GM19035 (cell line): ENCODE measurements around the gene EPS8.
"Not testable (repeated sequence)": the region's sequence is repeated elsewhere in the genome, so short reads cannot be mapped to it uniquely, and the experiment has no call there.

Experiments
- ATAC-seq: cut with Tn5 transposase; IDR thresholded peaks from one replicate; pipeline ENCODE4 v1.9.1; 2021; ENCODE audit not compliant: unreplicated experiment

The EPS8 gene

DNA sequence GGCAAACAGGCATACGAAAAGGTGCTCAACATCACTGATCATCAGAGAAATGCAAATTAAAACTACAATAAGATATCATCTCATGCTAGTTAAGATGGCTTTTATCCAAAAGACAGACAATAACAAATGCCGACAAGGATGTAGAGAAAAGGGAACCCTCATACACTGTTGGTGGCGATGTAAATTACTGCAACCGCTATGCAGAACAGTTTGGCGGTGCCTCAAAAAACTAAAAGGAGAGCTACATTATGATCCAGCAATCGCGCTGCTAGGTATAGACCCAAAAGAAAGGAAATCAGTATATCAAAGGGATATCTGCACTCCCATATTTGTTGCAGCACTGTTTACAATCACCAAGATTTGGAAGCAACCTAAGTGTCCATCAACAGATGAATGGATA is 27.0 kb downstream of the EPS8 start:
- not testable (repeated sequence) for ATAC-seq

DNA sequence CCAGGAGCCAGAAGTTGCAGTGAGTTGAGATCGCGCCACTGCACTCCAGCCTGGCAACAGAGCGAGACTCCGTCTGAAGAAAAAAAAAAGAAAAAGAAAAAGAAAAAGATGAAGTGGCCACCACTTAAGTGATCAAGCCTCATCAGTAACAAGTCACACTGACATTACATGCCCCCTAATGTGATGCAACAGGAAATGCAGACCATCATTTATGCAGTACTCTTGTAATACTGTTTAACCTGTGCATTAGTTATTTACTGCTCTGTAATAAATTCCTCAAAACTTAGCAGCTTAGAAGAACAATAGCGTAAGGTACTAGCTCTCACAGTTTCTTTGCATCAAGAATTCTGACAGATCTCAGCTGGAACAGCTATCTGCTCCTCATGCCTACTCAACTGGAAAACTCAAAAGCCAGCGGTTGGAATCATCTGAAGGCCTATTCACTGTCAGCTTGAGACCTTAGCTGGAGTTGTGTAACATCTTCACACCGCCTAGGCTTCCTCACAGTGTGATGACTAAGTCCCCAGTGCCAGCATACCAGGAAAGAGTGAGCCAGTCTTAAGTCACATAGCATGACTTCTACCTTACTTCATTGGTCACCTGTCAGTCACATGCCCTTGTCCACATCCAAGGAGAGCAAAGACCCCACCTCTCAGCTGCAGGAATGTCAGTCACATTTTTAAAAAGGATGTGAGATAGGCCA is 31.5 kb downstream of the EPS8 start:
- ATAC-seq: no peak

DNA sequence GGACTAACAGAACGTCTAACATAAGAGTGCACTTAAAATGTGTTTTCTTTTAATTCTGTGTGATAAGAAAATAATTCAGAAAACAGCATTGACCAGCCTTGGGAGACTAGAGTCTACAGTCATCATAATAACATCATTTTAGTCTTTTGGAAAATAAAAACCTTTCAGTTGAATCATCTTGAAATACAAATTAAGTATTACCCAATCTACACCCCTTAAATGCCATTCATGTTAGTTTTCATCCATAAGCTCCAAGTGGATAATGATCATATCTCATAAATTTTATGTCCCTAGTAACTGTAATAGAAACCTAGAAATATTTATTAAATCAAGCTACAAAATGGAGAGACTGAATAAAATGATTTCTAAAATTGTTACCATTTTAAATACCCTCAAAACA is 32.4 kb downstream of the EPS8 start:
- no peak for ATAC-seq

DNA sequence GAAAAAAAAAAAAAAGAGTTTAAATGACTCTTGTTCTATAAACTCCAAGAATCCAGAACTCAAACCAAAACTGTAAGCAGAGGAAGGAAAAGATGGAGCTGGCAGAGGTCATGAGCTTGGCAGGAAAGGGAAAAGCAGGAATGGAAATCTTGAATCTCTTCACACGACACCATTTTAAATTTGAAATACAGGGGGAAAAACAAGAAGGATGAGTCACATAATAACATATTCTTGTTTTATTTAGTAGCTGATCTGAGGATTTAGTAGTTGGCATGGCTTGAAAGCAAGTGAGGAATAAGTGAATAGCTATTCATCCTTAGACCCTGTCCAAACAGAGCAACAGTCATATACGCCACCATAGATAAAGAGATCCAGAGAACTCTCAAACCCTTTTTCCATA is 35.0 kb downstream of the EPS8 start:
- ATAC-seq: no peak

DNA sequence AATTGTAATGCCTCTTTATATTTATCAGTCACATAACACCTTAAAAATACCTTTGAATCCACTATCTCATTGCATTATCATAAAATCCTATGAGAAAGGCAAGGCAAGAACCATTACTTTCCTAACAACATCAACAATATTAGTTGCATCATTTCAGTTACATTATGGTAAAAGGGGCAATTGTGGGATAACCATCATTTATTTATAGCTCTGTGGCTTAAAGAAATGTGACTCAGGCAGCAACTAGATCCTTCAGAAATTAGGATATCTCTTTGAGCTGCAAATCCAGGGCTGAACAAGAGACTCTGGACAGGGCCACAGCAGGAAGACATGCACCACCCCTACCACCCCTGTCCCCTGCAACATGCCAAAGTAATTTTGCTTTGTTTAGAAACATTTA is 36.4 kb downstream of the EPS8 start:
- no peak for ATAC-seq

DNA sequence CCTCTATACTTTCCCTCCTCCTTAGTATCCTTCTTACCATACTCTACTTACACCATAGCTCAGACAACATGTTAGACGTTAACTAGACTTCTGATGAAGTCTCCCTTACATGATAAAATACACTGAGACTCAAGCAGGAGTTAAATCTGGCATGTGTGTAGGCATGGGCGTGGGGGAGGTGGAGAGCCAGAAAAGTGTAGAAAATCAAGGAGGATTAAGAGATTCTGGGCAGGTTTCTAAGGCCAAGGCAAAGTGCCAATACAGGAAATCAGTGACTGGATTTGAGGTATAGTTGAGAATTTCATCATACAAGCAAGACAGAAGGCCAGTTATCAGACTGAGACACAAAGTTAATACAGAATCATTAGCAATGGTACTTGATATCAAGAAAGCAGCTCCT is 37.4 kb downstream of the EPS8 start:
- ATAC-seq: no peak

DNA sequence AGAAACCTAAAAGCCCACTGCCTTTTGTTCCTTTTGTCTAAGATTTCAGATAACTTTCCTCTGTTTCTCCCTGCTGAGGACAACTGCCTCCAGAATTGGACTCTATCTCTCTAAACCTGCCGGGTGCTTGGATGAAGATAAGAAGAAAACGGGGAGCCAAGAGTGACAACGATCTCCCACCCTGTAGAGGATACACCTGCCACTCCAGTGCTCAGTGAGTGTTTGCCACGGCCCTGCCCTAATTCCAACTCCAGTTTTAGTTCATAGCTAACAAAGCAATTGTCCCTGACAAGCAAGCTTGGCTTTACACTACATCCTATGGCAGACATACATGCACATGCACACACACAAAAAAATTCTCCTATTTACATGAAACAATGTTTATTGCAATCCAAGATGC is 39.3 kb downstream of the EPS8 start:
- ATAC-seq: no peak

DNA sequence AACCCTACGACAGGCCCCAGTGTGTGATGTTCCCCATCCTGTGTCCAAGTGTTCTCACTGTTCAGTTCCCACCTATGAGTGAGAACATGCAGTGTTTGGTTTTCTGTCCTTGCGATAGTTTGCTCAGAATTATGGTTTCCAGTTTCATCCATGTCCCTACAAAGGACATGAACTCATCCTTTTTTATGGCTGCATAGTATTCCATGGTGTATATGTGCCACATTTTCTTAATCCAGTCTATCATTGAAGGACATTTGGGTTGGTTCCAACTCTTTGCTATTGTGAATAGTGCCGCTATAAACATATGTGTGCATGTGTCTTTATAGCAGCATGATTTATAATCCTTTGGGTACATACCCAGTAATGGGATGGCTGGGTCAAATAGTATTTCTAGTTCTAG is 47.3 kb downstream of the EPS8 start:
- not testable (repeated sequence) for ATAC-seq

DNA sequence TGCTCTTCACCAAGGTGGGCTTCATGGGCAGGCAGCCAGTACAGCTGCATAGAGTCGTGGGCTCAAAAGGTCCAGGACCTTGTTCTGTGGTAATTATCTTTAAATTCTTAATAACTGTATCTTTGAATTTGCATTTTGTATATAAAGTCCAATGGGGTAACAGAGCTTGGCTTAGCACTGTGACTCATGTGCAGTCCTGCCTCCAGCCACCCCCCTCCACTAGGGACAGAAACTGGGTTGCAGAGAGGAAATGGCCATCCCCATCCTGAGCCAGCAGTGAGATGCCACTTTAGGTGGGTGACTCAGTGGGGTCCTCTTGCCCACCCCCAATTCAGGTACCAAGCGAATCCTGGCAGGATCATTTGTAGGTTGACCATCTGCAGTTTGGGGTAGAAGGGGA is 48.1 kb downstream of the EPS8 start:
- no peak for ATAC-seq

DNA sequence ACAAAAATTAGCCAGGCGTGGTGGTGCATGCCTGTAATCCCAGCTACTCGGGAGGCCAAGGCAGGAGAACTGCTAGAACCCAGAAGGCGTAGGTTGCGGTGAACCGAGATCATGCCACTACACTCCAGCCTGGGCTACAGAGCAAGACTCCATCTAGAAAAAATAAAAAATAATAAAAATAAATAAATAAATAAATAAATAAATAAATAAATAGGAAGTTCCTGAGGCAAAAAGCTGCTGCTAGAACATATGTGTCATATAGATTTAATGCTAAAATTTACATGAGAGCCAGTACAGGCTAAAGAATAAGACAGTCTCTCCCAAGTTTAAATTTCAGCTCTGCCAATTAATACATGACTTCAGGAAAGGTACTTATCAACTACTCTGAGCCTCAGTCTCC is 48.8 kb downstream of the EPS8 start:
- ATAC-seq: not testable (repeated sequence)

DNA sequence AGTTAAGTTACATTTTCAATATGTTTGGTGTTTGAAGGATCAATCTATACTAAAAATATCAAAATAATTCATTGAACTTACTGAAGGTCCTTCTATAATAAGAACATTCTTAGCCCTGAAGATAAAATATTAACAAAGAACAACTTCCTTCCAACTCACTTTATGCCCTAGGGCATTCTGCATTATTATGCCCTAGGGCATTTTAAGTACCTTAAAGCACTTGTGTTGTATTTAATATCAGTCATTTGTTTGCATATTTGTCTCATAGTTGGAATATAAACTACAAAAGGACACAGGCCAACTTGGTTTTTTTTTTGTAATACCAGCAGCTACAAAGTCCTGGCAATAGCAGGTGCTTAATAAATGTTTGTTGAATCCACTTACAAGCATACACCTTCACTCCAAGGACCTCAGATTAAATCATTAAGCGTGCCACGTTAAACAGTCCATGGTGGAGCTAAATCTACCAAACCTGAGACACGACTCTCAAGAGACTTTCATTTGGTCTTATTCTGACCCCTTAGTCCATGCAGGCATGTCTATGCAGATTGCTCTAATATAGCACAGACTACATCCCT is 50.7 kb downstream of the EPS8 start:
- ATAC-seq: no peak

DNA sequence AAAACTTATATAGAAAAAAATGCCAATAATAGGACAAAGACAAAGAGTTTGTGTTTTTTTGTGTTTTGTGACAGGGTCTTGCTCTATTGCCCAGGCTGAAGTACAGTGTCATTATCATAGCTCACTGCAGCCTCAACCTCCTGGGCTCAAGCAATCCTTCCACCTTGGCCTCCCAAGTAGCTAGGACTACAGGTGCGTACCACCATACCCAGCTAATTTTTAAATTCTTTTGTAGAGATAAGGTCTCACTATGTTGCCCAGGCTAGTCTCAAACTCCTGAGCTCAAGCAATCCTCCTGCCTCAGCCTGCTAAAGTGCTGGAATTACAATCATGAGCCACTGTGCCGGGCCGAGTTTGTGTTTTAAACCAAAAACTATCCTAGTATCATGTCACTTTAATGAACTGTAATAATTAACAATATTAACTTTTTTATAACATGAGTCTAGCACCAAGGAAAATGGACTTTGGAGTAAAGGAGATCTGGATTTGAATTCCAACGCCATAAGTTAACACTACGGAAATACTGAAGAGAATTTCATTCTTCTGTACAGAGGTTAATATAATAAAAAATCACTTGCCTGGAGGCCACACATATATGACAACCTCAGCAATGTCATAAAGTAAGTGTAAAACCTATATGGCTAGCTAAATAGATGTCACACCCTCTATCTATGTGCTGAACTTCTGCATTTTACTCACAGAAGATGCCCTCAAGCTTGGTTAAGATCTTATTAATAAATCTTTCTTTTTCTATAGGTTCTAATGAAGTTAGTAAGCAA is 53.2 kb downstream of the EPS8 start:
- no peak for ATAC-seq

DNA sequence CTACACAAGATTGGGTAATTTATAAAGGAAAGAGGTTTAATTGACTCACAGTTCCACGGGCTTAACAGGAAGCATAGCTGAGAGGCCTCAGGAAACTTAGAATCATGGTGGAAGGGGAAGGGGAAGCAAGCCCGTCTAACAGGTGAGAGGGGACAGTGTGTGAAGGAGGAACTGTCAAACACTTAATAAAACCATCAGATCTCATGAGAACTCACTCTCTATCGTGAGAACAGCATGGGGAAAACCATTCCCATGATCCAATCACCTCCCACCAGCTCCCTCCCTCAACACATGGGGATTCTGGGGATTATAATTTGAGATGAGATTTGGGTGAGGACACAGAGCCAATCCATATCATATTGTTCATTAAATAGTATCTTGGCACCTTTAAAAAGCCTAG is 56.1 kb downstream of the EPS8 start:
- no peak for ATAC-seq

DNA sequence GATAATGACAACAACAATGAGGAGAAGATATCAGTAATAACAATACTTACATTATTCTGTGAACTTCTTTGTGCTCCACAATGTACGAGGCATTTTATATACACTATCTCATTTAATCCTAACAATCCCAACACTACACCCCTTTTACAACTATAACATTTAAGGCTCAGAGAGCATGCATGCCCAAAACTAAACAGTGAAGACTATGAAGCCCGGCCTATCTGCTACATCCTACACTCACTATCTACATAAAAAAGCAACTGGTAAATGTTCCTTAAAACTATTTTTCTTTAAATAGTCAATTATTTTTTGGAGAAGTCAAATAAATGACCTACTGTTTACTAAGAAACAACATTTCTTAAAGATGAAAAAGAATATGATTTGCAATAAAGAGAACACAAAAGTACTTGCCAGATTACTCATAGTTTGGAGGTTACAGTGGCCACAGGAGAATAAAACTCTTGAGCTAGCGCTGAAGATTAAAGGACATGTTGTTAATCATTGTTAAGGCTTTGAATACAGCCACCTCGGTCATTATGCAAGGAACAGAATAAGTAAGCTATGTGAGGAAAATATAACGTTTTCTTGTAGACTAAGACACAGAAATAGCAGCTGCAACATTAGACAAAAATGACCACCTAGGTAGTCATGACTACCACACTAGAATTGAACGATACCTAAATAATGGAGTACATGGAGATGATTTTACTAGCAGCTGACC is 56.7 kb downstream of the EPS8 start:
- ATAC-seq: no peak

DNA sequence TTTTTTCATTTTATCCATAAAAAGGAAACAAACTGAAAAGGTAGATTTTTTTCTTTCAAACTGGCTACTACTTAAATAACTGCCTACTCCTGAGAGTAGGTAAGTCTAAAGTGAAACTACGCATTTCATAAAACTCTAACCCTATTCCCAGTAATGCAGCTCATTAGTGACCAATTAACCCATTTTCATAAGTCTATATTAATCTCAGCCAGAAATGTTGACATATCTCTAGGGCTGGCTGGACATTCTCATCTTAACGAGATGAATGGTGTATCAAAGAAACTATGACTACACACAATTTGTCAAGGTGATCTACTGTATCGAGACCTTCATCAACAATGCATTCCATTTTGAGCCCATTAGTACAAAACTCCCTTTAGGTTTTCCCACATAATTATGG is 57.2 kb downstream of the EPS8 start:
- ATAC-seq: no peak

DNA sequence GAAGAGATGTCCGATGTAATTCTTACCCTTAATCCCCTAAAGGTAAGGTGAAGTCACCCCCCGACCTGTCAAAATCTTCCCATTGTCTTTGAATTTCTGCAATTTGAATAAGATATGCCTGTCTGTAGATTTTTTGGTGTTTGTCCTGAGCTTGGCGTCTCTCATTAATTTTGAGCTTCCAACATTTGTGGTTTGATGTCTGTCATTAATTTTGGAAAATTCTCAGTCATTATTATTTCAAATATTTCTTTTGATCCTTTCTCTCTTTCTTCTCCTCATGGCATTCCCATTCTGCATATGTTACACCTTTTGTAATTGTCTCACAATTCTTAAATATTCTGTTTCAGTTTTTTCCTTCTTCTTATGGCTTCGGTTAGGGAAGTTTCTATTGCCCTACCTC is 60.1 kb downstream of the EPS8 start:
- no peak for ATAC-seq

DNA sequence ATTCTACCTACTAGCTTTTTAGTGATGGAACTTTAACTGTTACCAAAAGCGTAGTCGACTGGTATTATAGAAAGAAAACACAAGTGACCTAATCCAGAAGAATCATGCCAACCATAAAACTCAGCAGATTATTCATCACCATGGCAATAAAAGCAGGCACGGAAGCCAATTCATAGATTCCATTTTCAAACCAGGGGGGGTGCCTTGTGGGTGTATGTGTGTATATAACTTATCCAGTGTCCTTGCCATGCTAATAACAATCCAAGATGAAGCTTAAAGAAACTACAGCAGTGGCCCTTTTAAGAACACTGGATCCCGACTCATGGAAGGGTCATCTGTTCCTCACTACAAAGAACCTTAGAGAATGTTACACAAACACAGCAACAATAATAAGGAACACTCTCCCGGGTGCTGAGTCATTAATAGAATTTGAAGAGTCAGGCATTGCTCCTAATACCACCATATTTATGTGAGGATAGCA is 61.0 kb downstream of the EPS8 start:
- no peak for ATAC-seq

DNA sequence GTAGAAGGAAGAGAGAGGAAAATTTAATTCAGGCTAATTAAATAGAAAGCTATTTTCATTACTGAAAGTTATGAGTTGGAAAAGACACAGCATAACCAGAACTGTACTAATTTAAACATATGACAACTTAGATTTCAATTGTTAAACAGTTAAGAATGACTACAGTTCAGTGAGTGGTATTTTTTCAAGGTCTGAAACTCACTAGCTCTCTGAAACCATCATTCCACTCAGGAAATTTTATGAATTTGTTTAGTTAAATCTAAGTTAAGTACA is 62.4 kb downstream of the EPS8 start:
- no peak for ATAC-seq

DNA sequence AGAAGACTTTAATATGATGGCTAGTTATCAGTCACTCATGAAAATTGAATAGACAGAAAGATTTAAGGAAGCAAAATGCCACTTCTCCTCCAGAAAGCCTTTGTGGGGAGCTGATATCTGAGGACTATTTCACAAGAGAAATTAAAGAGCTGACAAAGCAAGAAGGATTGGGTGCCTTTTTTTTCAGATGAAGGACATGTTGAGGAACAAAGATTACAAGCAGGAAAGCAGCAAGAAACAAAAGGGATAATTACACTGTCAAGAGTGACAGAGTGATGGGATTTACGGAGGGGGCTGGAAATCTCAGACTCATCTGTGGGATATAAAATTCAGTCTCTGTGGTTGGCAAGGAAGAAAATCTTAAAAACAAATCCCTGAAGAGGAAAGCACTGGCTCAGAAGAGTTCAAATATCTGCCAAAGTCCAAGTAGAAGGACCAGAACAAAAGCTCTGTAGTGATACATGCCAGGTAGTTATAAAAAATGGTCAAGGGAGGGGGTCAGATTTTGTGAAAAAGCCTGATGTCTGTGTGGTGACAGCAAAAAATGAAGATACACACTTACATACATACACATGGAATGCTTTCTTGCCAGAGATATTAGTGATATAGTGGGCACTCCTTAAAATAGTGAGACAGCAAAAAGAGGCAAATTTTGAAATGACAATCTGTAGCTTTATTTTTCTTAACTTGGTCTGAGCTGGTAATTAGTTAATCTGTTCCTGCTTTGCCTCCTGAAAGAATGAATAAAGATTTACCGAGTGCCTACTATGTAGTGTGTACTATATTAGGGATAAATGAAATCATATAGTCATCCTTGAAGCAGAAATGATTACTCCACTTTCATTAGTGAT is 62.9 kb downstream of the EPS8 start:
- no peak for ATAC-seq

DNA sequence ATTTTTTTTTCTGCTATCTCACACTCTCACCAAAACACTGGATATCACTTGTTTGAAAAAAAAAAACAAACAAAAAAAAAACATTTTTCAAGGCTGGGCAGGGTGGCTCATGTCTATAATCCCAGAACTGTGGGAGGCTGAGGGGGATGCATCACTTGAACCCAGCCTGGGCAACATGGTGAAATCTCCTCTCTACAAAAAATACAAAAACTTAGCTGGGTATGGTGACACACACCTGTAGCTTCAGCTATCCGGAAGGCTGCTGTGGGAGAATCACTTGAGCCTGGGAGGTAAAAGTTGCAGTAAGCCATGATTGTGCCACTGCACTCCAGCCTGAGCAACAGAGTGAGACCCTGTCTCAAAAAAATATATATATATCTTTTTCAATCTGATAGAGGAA is 66.2 kb downstream of the EPS8 start:
- ATAC-seq: no peak
